HG03460 (cell line): Measurements from ENCODE around the gene RINL.
"Not testable (repeated sequence)": the region's sequence is repeated elsewhere in the genome, so short reads cannot be mapped to it uniquely, and the experiment has no call there.

Experiments used
- ATAC-seq: cut with Tn5 transposase; IDR thresholded peaks from one replicate; pipeline ENCODE4 v1.9.1; 2021; ENCODE audit not compliant: unreplicated experiment

The RINL gene

GRCh38 chr19:38878575-38879399 lies 712 bp upstream of the RINL start:
- no peak for ATAC-seq

GRCh38 chr19:38875656-38876395 lies 2.2 kb downstream of the RINL start:
- no peak for ATAC-seq

GRCh38 chr19:38873400-38873799 lies 4.7 kb downstream of the RINL start:
- ATAC-seq = not testable (repeated sequence)

GRCh38 chr19:38870612-38871011 lies 7.5 kb downstream of the RINL start:
- ATAC-seq = no peak

GRCh38 chr19:38869836-38870607 lies 8.1 kb downstream of the RINL start:
- ATAC-seq = peak; percentile 58

- ATAC-seq = no peak
Observed at GRCh38 chr19:38869160-38869835, 8.8 kb downstream of the RINL start.

- no peak for ATAC-seq
Observed at GRCh38 chr19:38868551-38868950, 9.5 kb downstream of the RINL start.

- no peak for ATAC-seq
Observed at GRCh38 chr19:38867171-38867780, 10.8 kb downstream of the RINL start.

GRCh38 chr19:38862321-38863059 lies 15.6 kb downstream of the RINL start:
- ATAC-seq = no peak

GRCh38 chr19:38861368-38861767 lies 16.7 kb downstream of the RINL start:
- no peak for ATAC-seq

- ATAC-seq = not testable (repeated sequence)
Observed at GRCh38 chr19:38859631-38860204, 18.4 kb downstream of the RINL start.

GRCh38 chr19:38856813-38857212 lies 21.3 kb downstream of the RINL start:
- ATAC-seq = no peak

GRCh38 chr19:38855751-38856150 lies 22.3 kb downstream of the RINL start:
- not testable (repeated sequence) for ATAC-seq

GRCh38 chr19:38854961-38855360 lies 23.1 kb downstream of the RINL start:
- ATAC-seq = not testable (repeated sequence)

- ATAC-seq = no peak
Observed at GRCh38 chr19:38853214-38853613, 24.9 kb downstream of the RINL start.

- ATAC-seq = no peak
Observed at GRCh38 chr19:38852231-38853044, 25.6 kb downstream of the RINL start.

- peak; percentile 15 for ATAC-seq
Observed at GRCh38 chr19:38851622-38852230, 26.3 kb downstream of the RINL start.

GRCh38 chr19:38850976-38851621 lies 27.0 kb downstream of the RINL start:
- no peak for ATAC-seq
